ENCODE results near the gene RNF125. TPM values are rescaled to one million over a fixed set of nuclear protein-coding genes. Genes with fewer than 3 reads are reported as not detected.

The RNF125 gene
- total and polyA plus RNA-seq, 9 of the 15 experiments (the other 6 are each of a cell fraction or from before 2014, with no cell fraction given) = 0.01 to 0.29 (median 0.07) TPM; not detected in 1

GRCh38 chr18:32091724-32092421 is 73.2 kb downstream of the RNF125 start, which contains the start of gene RNF138 (continued):
- TF ChIP-seq RREB1 (CRISPR knock-in tag; IDR thresholded peaks at IDR 0.05) (no peak), CHD7 (IDR thresholded peaks at IDR 0.05; ENCODE audit: low read depth, low read length) (no peak), SMARCA5 (IDR thresholded peaks at IDR 0.05) (no peak), MBD1 (CRISPR knock-in tag; IDR thresholded peaks at IDR 0.05) (no peak), NR3C1 (CRISPR knock-in tag; IDR thresholded peaks at IDR 0.05) (peak; percentile 46; the same call in 1 of the 2 replicates), ATF1 (CRISPR knock-in tag; IDR thresholded peaks at IDR 0.05) (peak; percentile 91), ATF1 (tag; IDR thresholded peaks at IDR 0.05) (peak; percentile 98), CHD1 (IDR thresholded peaks at IDR 0.05; ENCODE audit: low read length) (peak; percentile 73)
